ENCODE data around the gene NBDY.

NBDY gene

DNA sequence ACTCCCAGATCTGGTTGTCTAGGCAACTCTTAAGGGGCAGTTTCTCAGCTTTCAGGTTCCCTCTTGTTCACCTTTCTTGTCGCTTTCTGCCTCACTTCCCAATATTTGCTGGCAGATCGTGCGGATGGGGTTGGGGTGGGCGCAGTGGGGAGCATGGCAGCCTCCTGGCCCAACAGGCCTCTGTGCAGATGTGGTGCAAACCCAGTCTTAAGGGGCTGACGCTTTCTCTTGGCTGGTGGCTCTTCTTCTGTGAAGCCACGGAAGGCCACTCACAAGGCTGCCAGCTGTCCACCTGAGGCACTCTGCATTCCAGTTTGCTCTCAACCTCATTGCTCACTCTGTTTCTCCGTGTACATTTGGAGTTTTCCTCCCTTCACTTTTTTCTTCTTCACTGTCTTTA lies 61.7 kb downstream of the NBDY start:
- no peak for DNase-seq (ENCODE audit: extremely low spot score)
- ChIA-PET POLR2A (no interaction called here), CTCF (no interaction called here)
- TF ChIP-seq L3MBTL2 (conservative IDR thresholded peaks at IDR 0.05) (no peak), ELF4 (IDR thresholded peaks at IDR 0.05) (no peak), FOXK2 (IDR thresholded peaks at IDR 0.05) (no peak), FOXM1 (IDR thresholded peaks at IDR 0.05; ENCODE audit: borderline replicate concordance) (no peak), LEF1 (IDR thresholded peaks at IDR 0.05; ENCODE audit: borderline replicate concordance) (no peak), PKNOX1 (IDR thresholded peaks at IDR 0.05) (no peak), BHLHE40 (IDR thresholded peaks at IDR 0.05; ENCODE audit: borderline replicate concordance) (no peak), ZNF384 (IDR thresholded peaks at IDR 0.05) (no peak), CTBP1 (IDR thresholded peaks at IDR 0.05; ENCODE audit: borderline replicate concordance) (no peak), ARNT (IDR thresholded peaks at IDR 0.05) (no peak)

DNA sequence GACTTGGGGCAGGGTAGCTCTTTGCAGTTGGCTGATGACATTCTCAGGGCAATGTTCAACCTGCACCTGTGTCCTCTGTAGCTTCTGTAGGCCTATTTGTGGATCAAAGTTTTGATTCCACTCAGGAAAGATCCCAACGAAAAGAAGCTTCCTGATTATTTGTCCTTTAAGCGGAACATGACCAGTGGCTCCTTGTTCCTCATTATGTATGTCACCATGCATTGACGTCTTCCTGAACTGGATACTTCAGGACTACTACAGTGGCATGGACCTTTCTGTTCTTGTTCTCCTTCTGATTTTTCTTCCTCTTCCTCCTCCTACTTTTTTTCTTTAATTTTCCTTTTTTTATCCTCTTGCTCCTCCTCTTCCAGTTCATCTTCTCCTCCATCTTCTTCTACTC lies 62.4 kb downstream of the NBDY start:
- ChIA-PET CTCF (no interaction called here), POLR2A (no interaction called here)
- DNase-seq (ENCODE audit: extremely low spot score): no peak
- no peak for TF ChIP-seq BHLHE40 (IDR thresholded peaks at IDR 0.05; ENCODE audit: borderline replicate concordance)
- no peak for TF ChIP-seq LEF1 (IDR thresholded peaks at IDR 0.05; ENCODE audit: borderline replicate concordance)
- no peak for TF ChIP-seq FOXA1 (IDR thresholded peaks at IDR 0.05)
- no peak for TF ChIP-seq HDGF (IDR thresholded peaks at IDR 0.05; ENCODE audit: borderline replicate concordance)
- TF ChIP-seq FOXM1 (IDR thresholded peaks at IDR 0.05; ENCODE audit: borderline replicate concordance): no peak
- no peak for TF ChIP-seq ZNF384 (IDR thresholded peaks at IDR 0.05)
- no peak for TF ChIP-seq TARDBP (IDR thresholded peaks at IDR 0.05)
- TF ChIP-seq L3MBTL2 (conservative IDR thresholded peaks at IDR 0.05): no peak
- TF ChIP-seq CTBP1 (IDR thresholded peaks at IDR 0.05; ENCODE audit: borderline replicate concordance): no peak
- no peak for TF ChIP-seq ARNT (IDR thresholded peaks at IDR 0.05)
- no peak for TF ChIP-seq NFRKB (IDR thresholded peaks at IDR 0.05)
- no peak for TF ChIP-seq FOXK2 (IDR thresholded peaks at IDR 0.05)

- ChIA-PET POLR2A (no interaction called here), CTCF (no interaction called here)
- no peak for DNase-seq (ENCODE audit: extremely low spot score)
- TF ChIP-seq ELF4 (IDR thresholded peaks at IDR 0.05) (no peak), FOXK2 (IDR thresholded peaks at IDR 0.05) (no peak), PKNOX1 (IDR thresholded peaks at IDR 0.05) (no peak), BHLHE40 (IDR thresholded peaks at IDR 0.05; ENCODE audit: borderline replicate concordance) (no peak), ARNT (IDR thresholded peaks at IDR 0.05) (no peak), SP1 (IDR thresholded peaks at IDR 0.05) (no peak), HDGF (IDR thresholded peaks at IDR 0.05; ENCODE audit: borderline replicate concordance) (no peak), TARDBP (IDR thresholded peaks at IDR 0.05) (no peak), LEF1 (IDR thresholded peaks at IDR 0.05; ENCODE audit: borderline replicate concordance) (no peak), CTBP1 (IDR thresholded peaks at IDR 0.05; ENCODE audit: borderline replicate concordance) (no peak), L3MBTL2 (conservative IDR thresholded peaks at IDR 0.05) (no peak), FOXA1 (IDR thresholded peaks at IDR 0.05) (no peak), NFRKB (IDR thresholded peaks at IDR 0.05) (no peak), ZNF384 (IDR thresholded peaks at IDR 0.05) (no peak), SUZ12 (IDR thresholded peaks at IDR 0.05) (no peak), FOXM1 (IDR thresholded peaks at IDR 0.05; ENCODE audit: borderline replicate concordance) (no peak)
Observed at GRCh38 chrX:56792270-56793111, 63.4 kb downstream of the NBDY start.

DNA sequence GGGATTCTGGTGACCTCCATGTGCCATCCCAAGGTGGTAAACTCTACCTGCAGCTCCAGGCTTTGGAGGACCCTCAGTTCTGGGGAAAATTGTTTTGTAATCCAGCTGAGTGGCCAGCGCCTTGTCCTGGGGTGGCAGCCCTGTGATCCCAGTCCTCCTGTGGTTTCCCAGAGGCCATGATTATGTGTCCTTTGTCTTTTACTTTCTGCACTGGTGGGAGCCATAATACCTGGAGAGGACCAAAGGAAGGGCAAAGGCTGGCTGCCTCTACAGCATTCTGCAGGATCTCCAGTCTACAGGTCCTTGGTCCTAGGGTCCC lies 64.0 kb downstream of the NBDY start:
- no peak for DNase-seq (ENCODE audit: extremely low spot score)
- ChIA-PET POLR2A (no interaction called here), CTCF (no interaction called here)
- no peak for TF ChIP-seq LEF1 (IDR thresholded peaks at IDR 0.05; ENCODE audit: borderline replicate concordance)
- no peak for TF ChIP-seq ELF4 (IDR thresholded peaks at IDR 0.05)
- TF ChIP-seq NFRKB (IDR thresholded peaks at IDR 0.05): no peak
- TF ChIP-seq SP1 (IDR thresholded peaks at IDR 0.05): no peak
- no peak for TF ChIP-seq TARDBP (IDR thresholded peaks at IDR 0.05)
- no peak for TF ChIP-seq HDGF (IDR thresholded peaks at IDR 0.05; ENCODE audit: borderline replicate concordance)
- TF ChIP-seq ZNF384 (IDR thresholded peaks at IDR 0.05): no peak
- TF ChIP-seq ARNT (IDR thresholded peaks at IDR 0.05): no peak
- TF ChIP-seq PKNOX1 (IDR thresholded peaks at IDR 0.05): no peak
- no peak for TF ChIP-seq FOXK2 (IDR thresholded peaks at IDR 0.05)
- TF ChIP-seq CTBP1 (IDR thresholded peaks at IDR 0.05; ENCODE audit: borderline replicate concordance): no peak
- no peak for TF ChIP-seq L3MBTL2 (conservative IDR thresholded peaks at IDR 0.05)
- TF ChIP-seq SUZ12 (IDR thresholded peaks at IDR 0.05): no peak
- TF ChIP-seq BHLHE40 (IDR thresholded peaks at IDR 0.05; ENCODE audit: borderline replicate concordance): no peak
- TF ChIP-seq FOXM1 (IDR thresholded peaks at IDR 0.05; ENCODE audit: borderline replicate concordance): no peak
- no peak for TF ChIP-seq FOXA1 (IDR thresholded peaks at IDR 0.05)

- POLR2A ChIA-PET: no interaction called here
- no peak for TF ChIP-seq SUZ12 (IDR thresholded peaks at IDR 0.05)
- TF ChIP-seq CTBP1 (IDR thresholded peaks at IDR 0.05; ENCODE audit: borderline replicate concordance): no peak
- no peak for TF ChIP-seq NFRKB (IDR thresholded peaks at IDR 0.05)
- no peak for TF ChIP-seq ARNT (IDR thresholded peaks at IDR 0.05)
- TF ChIP-seq L3MBTL2 (conservative IDR thresholded peaks at IDR 0.05): no peak
- TF ChIP-seq PKNOX1 (IDR thresholded peaks at IDR 0.05): no peak
- no peak for TF ChIP-seq TARDBP (IDR thresholded peaks at IDR 0.05)
- no peak for TF ChIP-seq SP1 (IDR thresholded peaks at IDR 0.05)
- TF ChIP-seq ELF4 (IDR thresholded peaks at IDR 0.05): no peak
- CTCF ChIA-PET: no interaction called here
- DNase-seq (ENCODE audit: extremely low spot score): no peak
Observed at GRCh38 chrX:56793521-56794320, 64.7 kb downstream of the NBDY start.

Data from HEK293T (cell line).